ENCODE data around the gene DIAPH2. TPM values are rescaled to one million over a fixed set of nuclear protein-coding genes. Genes with fewer than 3 reads are reported as not detected.

The DIAPH2 gene
- total RNA-seq, 2 experiments from 2014 or later: 11.0 to 11.8 TPM

DNA sequence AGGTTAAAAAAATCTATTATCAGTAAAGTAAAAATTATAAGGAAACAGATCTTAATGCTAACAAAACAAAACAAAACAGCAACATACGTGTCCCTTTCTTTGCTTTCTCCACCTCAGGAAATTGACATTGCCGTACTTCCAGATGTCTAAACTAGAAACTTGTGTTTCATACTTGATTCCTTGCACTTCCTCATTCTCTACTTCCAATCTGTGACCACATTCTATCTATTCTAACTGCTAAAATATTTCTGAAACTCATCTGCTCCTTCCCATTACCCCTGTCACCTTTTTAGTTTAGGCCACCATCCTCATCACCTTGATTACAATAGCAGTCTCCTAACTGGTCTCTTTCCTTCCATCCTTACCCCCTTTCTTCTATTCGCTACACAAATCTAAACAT lies 176.6 kb downstream of the DIAPH2 start:
- ChIA-PET CTCF (no interaction called here), POLR2A (no interaction called here)
- Mint-ChIP-seq H3K4me1 (no peaks in the 10 kb centered on the region), H3K4me3 (no peak overlapping the region), H3K27me3 (no peaks in the 10 kb centered on the region), H3K36me3 (ENCODE audit: low read depth) (no peaks in the 10 kb centered on the region), H3K9me3 (no peaks in the 10 kb centered on the region), H3K27ac (no peak overlapping the region)
- no peak for DNase-seq

DNA sequence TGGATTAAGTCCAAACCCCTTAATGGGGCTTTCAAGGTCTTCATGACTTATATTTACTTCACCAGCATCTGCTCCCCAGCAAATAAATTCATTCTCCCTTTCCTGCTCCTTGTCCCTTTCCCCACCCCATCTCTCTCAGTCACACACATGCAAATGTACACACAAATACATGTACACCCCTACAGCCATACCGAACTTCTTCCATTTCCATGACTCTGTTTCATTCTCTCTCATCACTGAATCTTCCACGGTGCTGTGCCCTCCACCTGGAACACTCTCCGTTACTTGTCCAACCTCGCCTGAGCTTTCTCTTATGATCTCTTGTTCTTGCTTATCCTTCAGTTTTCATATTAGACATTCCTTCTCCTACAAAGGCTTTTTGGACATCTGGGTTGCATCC lies 177.0 kb downstream of the DIAPH2 start:
- Mint-ChIP-seq H3K36me3 (ENCODE audit: low read depth) (no peaks in the 10 kb centered on the region), H3K4me3 (no peak overlapping the region), H3K9me3 (no peaks in the 10 kb centered on the region), H3K27me3 (no peaks in the 10 kb centered on the region), H3K4me1 (no peaks in the 10 kb centered on the region), H3K27ac (no peak overlapping the region)
- ChIA-PET POLR2A (no interaction called here), CTCF (no interaction called here)
- no peak for DNase-seq

DNA sequence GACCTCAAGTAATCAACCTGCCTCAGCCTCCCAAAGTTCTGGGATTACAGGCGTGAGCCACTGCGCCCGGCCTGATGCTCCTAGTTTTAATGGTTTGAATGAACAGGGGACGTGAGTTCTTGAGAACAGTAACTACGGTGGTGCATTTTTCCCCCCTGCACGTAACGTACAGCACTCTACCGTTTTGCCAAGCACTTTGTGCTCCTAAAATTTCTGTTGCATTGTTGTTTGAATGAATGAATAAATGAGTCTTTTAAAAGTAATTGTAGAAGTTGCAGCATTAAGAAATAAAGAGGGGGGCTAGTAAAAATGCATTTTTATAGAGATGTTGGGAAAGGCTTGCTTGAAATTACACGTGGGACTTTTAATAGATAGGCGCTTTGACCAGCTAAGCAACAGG lies 199.0 kb downstream of the DIAPH2 start, which contains the start of gene RPA4:
Gene RPA4, plus strand, starts transcription at position 301 of the 400 bp plus-strand sequence. CDS start 403 bp downstream, outside the sequence.
- Mint-ChIP-seq H3K36me3 (ENCODE audit: low read depth) (peaks cover 2% of the 10 kb centered on the region), H3K27ac (no peak within 1 kb of the TSS), H3K4me1 (no peaks in the 10 kb centered on the region), H3K27me3 (no peaks in the 10 kb centered on the region), H3K4me3 (no peak within 1 kb of the TSS), H3K9me3 (no peaks in the 10 kb centered on the region)
- ChIA-PET CTCF (no interaction called here), POLR2A (no interaction called here)
- DNase-seq: no peak

DNA sequence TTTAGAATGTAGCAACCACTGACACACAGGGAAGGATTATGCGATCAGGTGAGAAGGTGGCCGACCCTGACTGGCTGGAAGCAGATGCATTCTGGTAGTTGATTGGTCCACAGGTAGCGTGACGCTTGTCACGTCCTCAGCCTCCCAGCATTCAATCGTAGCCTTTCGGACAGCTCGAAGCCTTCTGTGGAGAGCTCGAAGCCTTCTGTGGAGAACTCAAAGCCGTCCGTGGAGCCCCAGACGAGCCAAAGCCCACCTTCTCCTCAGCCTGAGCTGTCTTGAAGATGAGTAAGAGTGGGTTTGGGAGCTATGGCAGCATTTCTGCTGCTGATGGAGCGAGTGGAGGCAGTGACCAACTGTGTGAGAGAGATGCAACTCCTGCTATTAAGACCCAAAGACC lies 199.4 kb downstream of the DIAPH2 start:
- H3K9me3 Mint-ChIP-seq: no peaks in the 10 kb centered on the region
- no peak overlapping the region for H3K27ac Mint-ChIP-seq
- H3K27me3 Mint-ChIP-seq: no peaks in the 10 kb centered on the region
- DNase-seq: no peak
- H3K36me3 Mint-ChIP-seq (ENCODE audit: low read depth): peaks cover 2% of the 10 kb centered on the region
- POLR2A ChIA-PET: no interaction called here
- no peak overlapping the region for H3K4me3 Mint-ChIP-seq
- CTCF ChIA-PET: no interaction called here
- no peaks in the 10 kb centered on the region for H3K4me1 Mint-ChIP-seq

DNA sequence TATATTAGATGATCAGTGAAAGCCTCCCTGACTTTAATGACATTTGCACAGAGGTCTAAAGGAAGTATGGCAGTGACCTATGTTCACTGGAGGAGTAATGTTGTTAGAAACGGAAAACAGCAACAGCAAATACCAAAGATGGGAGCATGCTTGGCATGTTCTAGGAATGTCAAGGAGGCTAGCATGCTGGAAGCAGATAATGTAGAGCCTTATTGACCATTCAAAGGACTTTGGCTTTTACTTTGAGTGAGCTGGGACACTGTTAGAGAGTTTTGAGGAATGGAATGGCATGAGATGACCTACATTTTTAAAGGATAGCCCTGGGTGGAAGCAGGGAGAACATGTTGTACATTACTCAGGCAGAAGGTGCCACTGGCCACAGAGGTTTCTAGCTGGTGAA lies 205.1 kb downstream of the DIAPH2 start:
- ChIA-PET POLR2A (no interaction called here), CTCF (no interaction called here)
- H3K27ac Mint-ChIP-seq: no peak overlapping the region
- H3K4me1 Mint-ChIP-seq: no peaks in the 10 kb centered on the region
- H3K9me3 Mint-ChIP-seq: no peaks in the 10 kb centered on the region
- H3K36me3 Mint-ChIP-seq (ENCODE audit: low read depth): peaks cover under 1% of the 10 kb centered on the region
- H3K27me3 Mint-ChIP-seq: no peaks in the 10 kb centered on the region
- no peak for DNase-seq
- H3K4me3 Mint-ChIP-seq: no peak overlapping the region

DNA sequence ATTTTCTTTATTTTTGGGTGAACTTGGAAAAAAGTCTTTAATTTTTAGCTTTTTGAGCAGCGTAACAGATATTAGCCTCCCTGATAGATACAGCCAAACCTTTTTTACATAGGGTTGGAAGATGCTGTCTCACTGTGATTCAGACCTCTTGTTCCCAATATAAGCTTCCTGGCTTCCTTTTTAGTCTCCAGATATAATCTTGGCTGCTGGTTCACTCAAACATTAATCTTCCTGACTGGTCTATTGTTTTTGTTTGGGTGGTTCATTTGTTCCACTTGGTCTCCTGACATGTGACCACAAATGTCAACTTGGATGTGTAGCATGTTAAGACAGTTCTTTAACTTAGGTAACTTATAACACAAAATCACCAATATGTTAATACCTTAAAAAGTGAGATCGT lies 222.1 kb downstream of the DIAPH2 start:
- Mint-ChIP-seq H3K36me3 (ENCODE audit: low read depth) (no peaks in the 10 kb centered on the region), H3K9me3 (no peaks in the 10 kb centered on the region), H3K4me3 (no peak overlapping the region), H3K4me1 (no peaks in the 10 kb centered on the region), H3K27me3 (no peaks in the 10 kb centered on the region), H3K27ac (no peak overlapping the region)
- ChIA-PET POLR2A (no interaction called here), CTCF (interaction anchor here (1.3 kb wide), 1 partner anchor 21 kb away, joined by 3 read pairs; no protein-coding TSS in a partner anchor)
- no peak for DNase-seq

DNA sequence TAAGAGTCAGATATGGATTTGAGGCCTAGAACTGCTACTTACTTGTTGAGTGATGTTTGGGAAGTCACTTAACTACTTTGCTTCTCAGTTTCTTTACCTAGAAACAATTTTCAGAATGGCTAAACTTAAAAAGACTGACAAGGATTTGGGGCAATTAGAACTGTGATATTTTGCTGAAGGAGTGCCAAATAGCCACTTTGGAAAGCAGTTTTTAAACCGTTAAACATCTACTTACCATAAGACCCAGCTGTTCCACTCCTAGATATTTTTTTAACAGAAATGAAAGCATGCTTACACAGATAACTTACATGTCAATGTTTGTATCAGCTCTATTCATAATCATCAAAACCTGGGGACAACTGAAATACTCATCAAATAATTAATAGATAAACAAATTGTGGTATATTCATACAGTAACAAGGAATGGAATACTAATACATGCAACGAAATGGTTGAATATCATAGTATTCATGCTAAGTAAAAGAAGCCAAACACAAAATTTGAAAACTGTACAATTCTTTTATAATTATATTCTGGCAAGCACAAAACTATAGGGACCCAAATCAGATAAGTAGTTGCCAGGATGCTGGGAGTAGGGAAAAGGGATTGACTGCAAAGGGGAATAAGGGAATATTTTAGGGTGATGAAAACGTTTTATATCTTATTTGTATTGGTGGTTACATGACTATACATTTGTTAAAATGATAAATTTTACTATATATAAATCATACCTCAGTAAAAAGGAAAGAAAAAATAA lies 223.1 kb downstream of the DIAPH2 start:
- CTCF ChIA-PET: interaction anchor here (1.3 kb wide), 1 partner anchor 20 kb away, joined by 3 read pairs; no protein-coding TSS in a partner anchor
- Mint-ChIP-seq H3K4me1 (no peaks in the 10 kb centered on the region), H3K4me3 (no peak overlapping the region), H3K27ac (no peak overlapping the region), H3K36me3 (ENCODE audit: low read depth) (no peaks in the 10 kb centered on the region), H3K9me3 (no peaks in the 10 kb centered on the region), H3K27me3 (no peaks in the 10 kb centered on the region)
- no peak for DNase-seq
- POLR2A ChIA-PET: no interaction called here

DNA sequence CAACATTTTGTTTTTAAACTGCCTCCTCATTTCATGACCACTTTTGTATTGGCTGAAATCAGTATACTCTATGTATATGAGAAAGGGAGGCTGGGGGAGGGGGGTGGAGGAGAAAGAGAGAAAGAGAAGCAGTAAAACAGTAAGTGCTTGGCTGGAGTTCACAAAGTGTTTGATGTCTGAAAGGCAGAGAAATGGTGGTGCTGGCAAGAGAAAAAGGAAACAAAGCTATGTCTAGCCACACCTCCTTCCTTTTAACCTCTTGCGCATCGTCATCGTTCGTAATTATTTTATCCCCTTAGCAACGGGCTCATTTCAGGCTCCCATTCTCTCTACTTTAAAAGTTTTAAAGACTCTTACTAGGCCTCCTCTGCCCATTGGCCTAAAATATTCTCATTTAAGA lies 224.6 kb downstream of the DIAPH2 start:
- CTCF ChIA-PET: no interaction called here
- POLR2A ChIA-PET: no interaction called here
- H3K36me3 Mint-ChIP-seq (ENCODE audit: low read depth): no peaks in the 10 kb centered on the region
- no peak for DNase-seq
- no peak overlapping the region for H3K4me3 Mint-ChIP-seq
- no peaks in the 10 kb centered on the region for H3K4me1 Mint-ChIP-seq
- H3K27me3 Mint-ChIP-seq: no peaks in the 10 kb centered on the region
- no peak overlapping the region for H3K27ac Mint-ChIP-seq
- no peaks in the 10 kb centered on the region for H3K9me3 Mint-ChIP-seq

DNA sequence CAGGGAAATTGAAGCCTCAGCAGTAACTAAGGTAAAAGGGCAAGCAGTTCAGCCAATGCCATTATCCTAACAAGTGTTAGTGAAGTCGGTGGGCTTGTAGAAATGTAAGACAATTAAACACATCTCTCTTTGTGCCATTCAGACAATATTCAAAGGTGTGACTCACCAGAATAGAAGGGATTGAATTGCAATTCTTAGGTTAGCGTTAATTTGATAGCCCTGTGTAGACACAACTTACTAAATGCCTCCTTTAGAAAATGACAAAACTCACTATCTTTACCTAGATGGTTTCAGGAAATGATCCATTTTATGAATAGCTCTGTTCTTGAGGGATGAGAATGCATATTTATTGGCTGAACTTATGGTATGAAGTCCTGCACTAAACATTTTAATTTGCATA lies 234.2 kb downstream of the DIAPH2 start:
- H3K4me1 Mint-ChIP-seq: no peaks in the 10 kb centered on the region
- H3K9me3 Mint-ChIP-seq: no peaks in the 10 kb centered on the region

DNA sequence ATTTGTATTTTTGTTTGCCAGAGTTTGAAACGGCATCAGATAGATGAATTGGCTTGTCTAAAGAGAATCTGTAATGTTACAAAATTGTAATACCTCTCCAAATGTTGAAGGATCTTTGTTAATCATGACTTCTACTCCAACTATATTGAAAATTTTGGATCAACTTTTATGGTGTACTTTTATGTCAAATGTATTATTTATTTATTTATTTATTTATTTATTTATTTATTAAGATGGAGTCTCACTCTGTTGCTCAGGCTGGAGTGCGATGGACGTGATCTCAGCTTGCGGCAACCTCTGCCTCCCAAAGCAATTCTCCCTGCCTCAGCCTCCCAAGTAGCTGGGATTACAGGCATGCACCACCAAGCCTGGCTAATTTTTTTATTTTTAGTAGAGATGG lies 235.0 kb downstream of the DIAPH2 start:
- H3K4me3 Mint-ChIP-seq: no peak overlapping the region
- no peaks in the 10 kb centered on the region for H3K4me1 Mint-ChIP-seq
- no peak overlapping the region for H3K27ac Mint-ChIP-seq
- no peaks in the 10 kb centered on the region for H3K9me3 Mint-ChIP-seq
- ChIA-PET CTCF (no interaction called here), POLR2A (no interaction called here)
- no peak for DNase-seq
- H3K27me3 Mint-ChIP-seq: no peaks in the 10 kb centered on the region
- peaks cover 8% of the 10 kb centered on the region for H3K36me3 Mint-ChIP-seq (ENCODE audit: low read depth)

More for the DNA sequence above, 234.2 kb downstream of the DIAPH2 start:
- ChIA-PET CTCF (no interaction called here), POLR2A (no interaction called here)
- Mint-ChIP-seq H3K27me3 (no peaks in the 10 kb centered on the region), H3K27ac (no peak overlapping the region), H3K4me3 (no peak overlapping the region), H3K36me3 (ENCODE audit: low read depth) (peaks cover 8% of the 10 kb centered on the region)
- DNase-seq: no peak

DNA sequence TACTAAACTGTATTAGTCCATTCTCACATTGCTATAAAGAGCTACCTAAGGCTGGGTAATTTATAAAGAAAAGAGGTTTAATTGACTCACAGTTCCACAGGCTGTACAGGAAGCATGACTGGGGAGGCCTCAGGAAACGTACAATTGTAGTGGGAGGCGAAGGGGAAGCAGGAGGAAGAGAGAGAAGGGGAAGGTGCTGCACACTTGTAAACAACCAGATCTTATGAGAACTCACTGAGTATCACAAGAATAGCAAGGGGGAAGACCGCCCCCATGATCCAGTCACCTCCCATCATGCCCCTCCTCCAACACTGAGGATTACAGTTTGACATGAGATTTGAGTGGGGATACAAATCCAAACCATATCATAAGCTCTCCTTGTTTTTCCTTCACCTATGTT lies 239.9 kb downstream of the DIAPH2 start:
- Mint-ChIP-seq H3K9me3 (no peaks in the 10 kb centered on the region), H3K27ac (no peak overlapping the region), H3K36me3 (ENCODE audit: low read depth) (peaks cover 8% of the 10 kb centered on the region), H3K4me3 (no peak overlapping the region), H3K4me1 (no peaks in the 10 kb centered on the region), H3K27me3 (no peaks in the 10 kb centered on the region)
- POLR2A ChIA-PET: no interaction called here
- DNase-seq: no peak
- CTCF ChIA-PET: no interaction called here

DNA sequence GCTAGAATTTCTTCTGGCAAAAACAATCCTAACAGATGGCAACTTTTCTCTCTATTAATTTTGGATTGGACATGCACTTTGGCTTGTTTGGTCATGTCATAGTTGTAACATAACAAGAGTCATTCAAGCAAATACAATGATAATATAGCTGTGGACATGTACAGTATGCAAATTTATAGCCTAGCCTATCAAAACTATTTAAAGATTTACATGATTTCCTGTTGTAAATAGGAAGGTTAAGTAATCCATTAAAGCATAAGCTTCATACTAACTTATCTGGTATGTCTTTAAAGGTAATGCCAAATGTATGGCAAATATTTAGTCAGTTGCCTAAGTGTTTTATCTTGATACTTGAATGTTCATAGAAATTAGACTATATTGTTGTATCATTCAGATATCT lies 244.4 kb downstream of the DIAPH2 start:
- POLR2A ChIA-PET: no interaction called here
- Mint-ChIP-seq H3K36me3 (ENCODE audit: low read depth) (peaks cover 3% of the 10 kb centered on the region), H3K9me3 (no peaks in the 10 kb centered on the region), H3K27ac (no peak overlapping the region), H3K4me1 (no peaks in the 10 kb centered on the region), H3K4me3 (no peak overlapping the region), H3K27me3 (no peaks in the 10 kb centered on the region)
- CTCF ChIA-PET: no interaction called here
- DNase-seq: no peak

DNA sequence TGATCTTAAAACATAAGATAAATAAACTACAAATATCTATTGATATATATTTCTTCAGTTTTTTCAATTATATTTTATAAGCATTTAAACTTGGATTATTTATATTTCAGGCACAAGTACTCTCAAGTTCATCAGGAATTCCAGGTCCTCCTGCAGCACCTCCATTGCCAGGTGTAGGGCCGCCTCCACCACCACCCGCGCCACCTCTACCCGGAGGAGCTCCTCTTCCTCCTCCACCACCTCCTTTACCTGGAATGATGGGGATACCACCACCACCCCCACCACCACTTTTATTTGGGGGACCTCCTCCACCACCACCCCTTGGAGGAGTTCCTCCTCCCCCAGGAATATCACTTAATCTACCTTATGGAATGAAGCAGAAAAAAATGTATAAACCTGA lies 273.1 kb downstream of the DIAPH2 start:
- Mint-ChIP-seq H3K27me3 (no peaks in the 10 kb centered on the region), H3K9me3 (peaks cover 6% of the 10 kb centered on the region), H3K36me3 (ENCODE audit: low read depth) (peaks cover 30% of the 10 kb centered on the region), H3K4me1 (no peaks in the 10 kb centered on the region), H3K4me3 (no peak overlapping the region), H3K27ac (no peak overlapping the region)
- CTCF ChIA-PET: no interaction called here
- DNase-seq: no peak
- POLR2A ChIA-PET: no interaction called here

DNA sequence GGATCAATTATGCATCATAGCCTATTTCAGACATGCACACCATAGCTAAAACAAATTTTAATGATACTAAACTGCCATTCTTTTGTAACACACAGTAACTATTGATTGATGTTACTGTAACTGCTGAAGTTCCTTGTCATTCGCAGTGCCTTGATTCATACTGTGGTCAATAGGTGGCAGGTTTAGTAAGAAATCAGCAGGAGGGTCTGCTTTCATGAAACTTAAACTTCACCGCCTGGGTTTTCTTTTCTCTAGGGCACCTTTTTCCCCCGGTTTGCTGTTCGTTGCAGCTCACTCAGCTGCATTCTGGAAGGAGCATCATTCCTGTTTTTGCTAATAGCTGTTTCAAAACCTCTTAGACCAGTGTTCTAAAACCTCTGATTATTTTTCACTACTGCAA lies 287.2 kb downstream of the DIAPH2 start:
- DNase-seq: no peak
- CTCF ChIA-PET: no interaction called here
- no peaks in the 10 kb centered on the region for H3K4me1 Mint-ChIP-seq
- no peaks in the 10 kb centered on the region for H3K27me3 Mint-ChIP-seq
- H3K4me3 Mint-ChIP-seq: no peak overlapping the region
- peaks cover 9% of the 10 kb centered on the region for H3K36me3 Mint-ChIP-seq (ENCODE audit: low read depth)
- POLR2A ChIA-PET: no interaction called here
- no peak overlapping the region for H3K27ac Mint-ChIP-seq
- H3K9me3 Mint-ChIP-seq: no peaks in the 10 kb centered on the region
